OCI-LY7 (cell line): ENCODE results near the gene LGR6.

Source experiments
- EZH2phosphoT487 ChIP-seq: fragments of 200-600 bp; sonication (generic); IDR thresholded peaks from 2 replicates; pipeline ENCODE4 v1.6.1; 2018; ENCODE audit warnings: low read depth, borderline replicate concordance, mild to moderate bottlenecking, mixed run types, antibody characterized with exemption, low read length, moderate library complexity, mixed read lengths
- TF ChIP-seq, protein P1 (sequence below): fragments of 200-600 bp; sonication (generic); conservative IDR thresholded peaks from 2 replicates; pipeline ENCODE4 v1.5.1; 2014; ENCODE audit warnings: mild to moderate bottlenecking, antibody characterized with exemption, low read length, moderate library complexity, mixed read lengths

DNA sequence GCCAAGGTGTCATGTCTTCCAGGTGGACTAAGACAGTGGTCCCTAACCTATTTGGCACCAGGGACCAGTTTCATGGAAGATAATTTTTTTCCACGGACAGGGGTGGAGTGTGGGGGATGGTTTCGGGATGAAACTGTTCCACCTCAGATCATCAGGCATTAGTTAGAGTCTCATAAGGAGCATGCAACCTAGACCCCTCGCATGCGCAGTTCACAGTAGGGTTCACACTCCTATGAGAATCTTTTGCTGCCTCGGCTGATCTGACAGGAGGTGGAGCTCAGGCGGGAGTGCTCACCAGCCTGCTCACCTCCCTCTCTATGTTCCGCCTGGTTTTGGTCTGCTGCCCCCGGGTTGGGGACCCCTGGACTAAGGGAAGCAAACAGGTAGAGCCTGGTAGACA, 30.9 kb downstream of the LGR6 start:
- TF ChIP-seq, protein P1, sequence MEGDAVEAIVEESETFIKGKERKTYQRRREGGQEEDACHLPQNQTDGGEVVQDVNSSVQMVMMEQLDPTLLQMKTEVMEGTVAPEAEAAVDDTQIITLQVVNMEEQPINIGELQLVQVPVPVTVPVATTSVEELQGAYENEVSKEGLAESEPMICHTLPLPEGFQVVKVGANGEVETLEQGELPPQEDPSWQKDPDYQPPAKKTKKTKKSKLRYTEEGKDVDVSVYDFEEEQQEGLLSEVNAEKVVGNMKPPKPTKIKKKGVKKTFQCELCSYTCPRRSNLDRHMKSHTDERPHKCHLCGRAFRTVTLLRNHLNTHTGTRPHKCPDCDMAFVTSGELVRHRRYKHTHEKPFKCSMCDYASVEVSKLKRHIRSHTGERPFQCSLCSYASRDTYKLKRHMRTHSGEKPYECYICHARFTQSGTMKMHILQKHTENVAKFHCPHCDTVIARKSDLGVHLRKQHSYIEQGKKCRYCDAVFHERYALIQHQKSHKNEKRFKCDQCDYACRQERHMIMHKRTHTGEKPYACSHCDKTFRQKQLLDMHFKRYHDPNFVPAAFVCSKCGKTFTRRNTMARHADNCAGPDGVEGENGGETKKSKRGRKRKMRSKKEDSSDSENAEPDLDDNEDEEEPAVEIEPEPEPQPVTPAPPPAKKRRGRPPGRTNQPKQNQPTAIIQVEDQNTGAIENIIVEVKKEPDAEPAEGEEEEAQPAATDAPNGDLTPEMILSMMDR, result no peak
- TF ChIP-seq EZH2phosphoT487, result no peak
